CD4-positive, alpha-beta memory T cell (primary cell): Measurements from ENCODE around the gene MAN2A2. TPM values are rescaled to one million over a fixed set of nuclear protein-coding genes. Genes with fewer than 3 reads are reported as not detected.
"Not testable (repeated sequence)": the region's sequence is repeated elsewhere in the genome, so short reads cannot be mapped to it uniquely, and the experiment has no call there.

Source experiments
- CTCF ChIA-PET: fragments of 350-600 bp; sonication (Branson Sonifier 250); formaldehyde crosslinking; loops from one replicate; lab custom pipeline; 2021; ENCODE audit warnings: inconsistent platforms; ENCODE audit not compliant: partially characterized antibody; lab: Charles Lee
- POLR2A ChIA-PET: fragments of 350-600 bp; sonication (Branson Sonifier 250); formaldehyde crosslinking; loops from one replicate; lab custom pipeline; 2021; ENCODE audit not compliant: partially characterized antibody; lab: Charles Lee
- DNase-seq, 5 donors: peaks; one replicate each; pipeline versions ENCODE4 v3.0.0 to v3.0.0-alpha.2; 2020 to 2022; ENCODE audit warnings: mixed read lengths in 1 of 5
- H3K27ac ChIP-seq: one replicate; pipeline ENCODE4 v1.7.0; 2013; ENCODE audit warnings: low read depth, low read length
- H3K27me3 ChIP-seq: 2 replicates; pipeline ENCODE4 v1.7.0; 2013; ENCODE audit warnings: mild to moderate bottlenecking, low read length, moderate library complexity; ENCODE audit not compliant: insufficient read depth
- H3K36me3 ChIP-seq: 2 replicates; pipeline ENCODE4 v1.7.0; 2013; ENCODE audit warnings: mild to moderate bottlenecking, low read length, moderate library complexity; ENCODE audit not compliant: insufficient read depth
- H3K4me1 ChIP-seq: 2 replicates; pipeline ENCODE4 v1.7.0; 2013; ENCODE audit warnings: mild to moderate bottlenecking, low read length, moderate library complexity; ENCODE audit not compliant: insufficient read depth
- H3K4me3 ChIP-seq, 2 donors: one replicate each; pipeline ENCODE4 v1.7.0; 2013; ENCODE audit warnings: low read length in 2 of 2, mild to moderate bottlenecking in 1 of 2
- H3K9me3 ChIP-seq, 2 donors: one replicate each; pipeline ENCODE4 v1.7.0; 2013; ENCODE audit warnings: low read length in 2 of 2, control low read depth in 1 of 2; ENCODE audit not compliant: control insufficient read depth in 1 of 2
- H3K27ac Mint-ChIP-seq, 7 donors: one replicate each; pipeline ENCODE4 v1.8.0; 2020 to 2021; ENCODE audit warnings: mixed read lengths in 7 of 7, mild to moderate bottlenecking in 6 of 7, inconsistent platforms in 3 of 7, moderate library complexity in 3 of 7
- H3K27me3 Mint-ChIP-seq, 2 donors: one replicate each; pipeline ENCODE4 v1.8.0; 2020 to 2021; ENCODE audit warnings: mixed read lengths in 2 of 2
- H3K36me3 Mint-ChIP-seq, 2 donors: one replicate each; pipeline ENCODE4 v1.8.0; 2020 to 2021; ENCODE audit warnings: mixed read lengths in 2 of 2, inconsistent platforms in 1 of 2, mild to moderate bottlenecking in 1 of 2
- H3K4me1 Mint-ChIP-seq, 4 donors: one replicate each; pipeline ENCODE4 v1.8.0; 2020 to 2021; ENCODE audit warnings: mixed read lengths in 4 of 4, mild to moderate bottlenecking in 1 of 4
- H3K4me3 Mint-ChIP-seq, 8 donors: one replicate each; pipeline ENCODE4 v1.8.0; 2020 to 2021; ENCODE audit warnings: mixed read lengths in 8 of 8, mild to moderate bottlenecking in 7 of 8, moderate library complexity in 6 of 8, inconsistent platforms in 3 of 8
- H3K9me3 Mint-ChIP-seq, 8 donors: one replicate each; pipeline ENCODE4 v1.8.0; 2020 to 2021; ENCODE audit warnings: mixed read lengths in 8 of 8, mild to moderate bottlenecking in 5 of 8, inconsistent platforms in 3 of 8, moderate library complexity in 1 of 8
- intact Hi-C: fragments of 100-400 bp; cut with micrococcal nuclease; formaldehyde crosslinking; loops from one replicate; pipeline ENCODE4 v1.15.1; 2023
- polyA plus RNA-seq, 2 donors: library from polyadenylated mRNA; unstranded; fragments of 300-500 nt; fragmentation: Illumina TruSeq; gene quantifications; one replicate each; pipeline ENCODE4 v1.2.3, GENCODE V29; 2021
- total RNA-seq, 2 experiments: library from RNA; stranded (reverse); gene quantifications; one replicate each; pipeline ENCODE4 v1.2.3, GENCODE V29; 2021

The MAN2A2 gene
- total and polyA plus RNA-seq, 4 experiments from 2014 or later = 1.3 to 126 (median 67.4) TPM

DNA sequence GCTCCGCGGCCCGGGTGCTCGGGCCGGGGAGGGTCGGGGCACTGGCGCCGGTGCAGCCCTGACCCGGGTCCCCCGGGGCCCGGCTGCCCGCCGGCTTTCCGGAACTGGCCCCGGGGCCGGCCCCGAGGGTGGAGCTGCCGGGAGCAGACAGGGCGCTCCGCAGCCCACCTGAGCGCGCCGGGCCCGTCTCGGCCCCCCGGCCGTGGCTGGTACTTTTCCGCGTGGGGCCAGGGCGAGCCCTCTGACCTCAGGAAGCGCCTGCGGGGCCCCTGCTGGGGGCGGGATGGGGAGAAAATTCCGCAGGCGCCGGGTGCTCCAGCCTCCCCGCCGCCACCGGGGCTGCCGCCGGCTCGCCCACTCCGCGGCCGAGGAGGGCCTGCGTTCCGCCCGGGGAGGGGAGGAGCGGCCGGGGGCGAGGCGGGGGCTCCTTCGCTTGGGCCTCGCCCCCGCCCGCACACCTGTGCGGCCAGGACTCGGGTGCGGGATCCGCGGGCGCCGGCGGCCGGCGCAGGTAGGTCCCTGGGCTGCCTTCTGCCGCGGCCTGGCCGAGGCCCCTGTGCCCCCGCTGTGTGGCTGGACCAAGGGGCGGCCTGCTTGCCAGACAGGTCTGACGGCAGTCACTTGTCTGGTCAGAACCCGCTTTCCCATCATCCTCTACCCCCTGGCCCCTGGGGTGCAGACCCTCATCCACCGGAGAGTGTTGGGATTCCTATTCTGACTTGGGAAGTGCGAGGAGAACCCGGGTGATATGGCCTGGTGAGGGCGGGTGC, 31.2 kb upstream of the MAN2A2 start:
- no peak for DNase-seq
- Histone ChIP-seq H3K4me3 (peak overlapping the region; percentile 57 to 88), H3K27ac (peak overlapping the region; percentile 60), H3K27me3 (no peaks in the 10 kb centered on the region), H3K36me3 (peaks cover 7% of the 10 kb centered on the region), H3K4me1 (peaks cover 46% of the 10 kb centered on the region), H3K9me3 (no peaks in the 10 kb centered on the region)
- peaks cover 23 to 59% (median 40%) of the 10 kb centered on the region in 4 donors for H3K4me1 Mint-ChIP-seq
- POLR2A ChIA-PET = interaction anchor here (0.6 to 2.2 kb wide), 17 partner anchors 10 to 638 kb away, joined by 3 to 15 read pairs (median 4); partner anchors contain the start of genes BLM, CIB1, FES and GDPGP1
- CTCF ChIA-PET = interaction anchor here (1.0 to 1.7 kb wide), 3 partner anchors 14 to 224 kb away, joined by 3 to 4 read pairs (median 4); partner anchors contain the start of gene HDDC3
- H3K27ac Mint-ChIP-seq = peak overlapping the region; percentile 80 to 94 (median 92)
- intact Hi-C loops = loop anchor here (2.0 kb wide), 2 partner anchors 15 to 155 kb away; partner anchors contain the start of gene BLM
- no peaks in the 10 kb centered on the region for H3K9me3 Mint-ChIP-seq
- H3K36me3 Mint-ChIP-seq = peaks cover 0 to 20% of the 10 kb centered on the region in 2 donors
- no peaks in the 10 kb centered on the region for H3K27me3 Mint-ChIP-seq
- peak overlapping the region; percentile 86 to 89 (median 88) for H3K4me3 Mint-ChIP-seq

DNA sequence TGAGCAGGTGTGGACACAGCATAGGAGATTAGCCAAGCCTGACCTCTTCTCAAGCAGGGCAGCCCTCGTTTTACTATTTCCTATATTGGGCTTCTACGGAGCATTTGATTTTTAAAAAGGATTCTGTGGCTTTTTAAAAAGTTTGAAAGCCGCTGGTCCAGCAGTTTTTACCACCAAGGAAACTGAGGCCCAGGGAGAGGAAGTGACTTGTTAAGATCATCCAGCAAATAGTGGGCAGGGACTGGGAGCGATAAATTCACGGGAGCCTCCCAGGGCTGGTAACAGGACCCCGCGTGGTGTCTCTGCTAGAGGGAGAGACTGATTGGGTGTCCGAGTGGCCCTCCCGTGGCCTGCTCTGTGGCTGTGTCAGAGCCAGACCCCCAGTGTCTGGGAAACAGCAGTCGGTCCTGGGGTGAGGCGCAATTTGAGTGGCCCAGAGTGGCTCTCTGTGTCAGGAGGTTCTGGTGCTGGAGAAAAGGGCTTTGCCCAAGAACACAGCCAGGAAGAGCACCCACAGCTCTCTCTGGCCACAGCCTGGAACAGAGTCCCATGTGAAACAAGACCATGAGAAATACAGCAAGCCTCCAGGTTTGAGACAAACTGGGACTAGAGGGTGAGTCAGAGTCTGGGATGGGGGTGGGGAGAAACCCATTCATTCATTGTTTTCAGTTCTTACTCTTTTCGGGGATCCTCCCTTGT, 30.5 kb upstream of the MAN2A2 start:
- Mint-ChIP-seq H3K27ac (peak overlapping the region; percentile 80 to 94 (median 92)), H3K4me1 (peaks cover 23 to 59% (median 40%) of the 10 kb centered on the region in 4 donors), H3K4me3 (peak overlapping the region; percentile 86 to 89 (median 88)), H3K36me3 (peaks cover 2 to 26% of the 10 kb centered on the region in 2 donors), H3K27me3 (no peaks in the 10 kb centered on the region), H3K9me3 (no peaks in the 10 kb centered on the region)
- POLR2A ChIA-PET = interaction anchor here (1.5 to 2.0 kb wide), 3 partner anchors 30 to 156 kb away, joined by 4 to 12 read pairs (median 12); partner anchors contain the start of genes BLM, MAN2A2 and RCCD1
- H3K4me3 ChIP-seq = peak overlapping the region; percentile 57 to 88
- peaks cover 46% of the 10 kb centered on the region for H3K4me1 ChIP-seq
- H3K27ac ChIP-seq = peak overlapping the region; percentile 60
- peaks cover 14% of the 10 kb centered on the region for H3K36me3 ChIP-seq
- intact Hi-C loops = no loop called here
- no peaks in the 10 kb centered on the region for H3K9me3 ChIP-seq
- peak in 1 of 5 donors; percentile 57 for DNase-seq
- H3K27me3 ChIP-seq = no peaks in the 10 kb centered on the region
- CTCF ChIA-PET = interaction anchor here (0.5 to 2.6 kb wide), 2 partner anchors 11 to 13 kb away, joined by 6 to 19 read pairs; no protein-coding TSS in a partner anchor

DNA sequence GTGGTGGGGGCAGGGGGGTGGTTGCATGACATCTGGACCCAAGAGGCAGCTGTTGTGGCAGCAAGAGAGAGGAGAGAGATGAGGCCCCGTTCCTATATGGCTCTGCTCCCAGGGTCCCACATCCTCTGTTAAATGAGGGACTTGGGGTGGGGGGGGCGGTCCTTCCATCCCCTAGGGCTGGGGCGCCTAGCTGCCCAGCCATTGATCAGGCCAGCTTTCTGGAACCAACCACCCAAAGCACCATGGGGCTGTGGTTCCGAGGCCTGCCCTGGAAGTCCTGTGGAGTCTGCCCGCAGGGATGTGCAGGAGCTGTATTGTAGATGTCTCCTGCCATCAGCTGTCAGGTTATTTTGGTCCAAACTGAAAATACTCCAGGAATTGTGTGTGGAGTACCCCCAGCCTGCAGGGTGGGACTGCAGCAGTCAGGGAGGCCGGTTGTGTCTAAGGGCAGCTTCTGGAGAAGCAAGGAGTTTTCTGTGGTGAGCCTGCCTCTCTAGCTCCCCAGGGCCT, 29.6 kb upstream of the MAN2A2 start:
- peaks cover 23 to 51% (median 39%) of the 10 kb centered on the region in 4 donors for H3K4me1 Mint-ChIP-seq
- H3K36me3 ChIP-seq = peaks cover 21% of the 10 kb centered on the region
- intact Hi-C loops = no loop called here
- H3K27ac Mint-ChIP-seq = peak overlapping the region; percentile 22 to 94 (median 92)
- no peaks in the 10 kb centered on the region for H3K9me3 ChIP-seq
- no peak for DNase-seq
- no peaks in the 10 kb centered on the region for H3K27me3 ChIP-seq
- CTCF ChIA-PET = interaction anchor here (1.3 to 2.6 kb wide), 2 partner anchors 12 to 52 kb away, joined by 3 to 19 read pairs; no protein-coding TSS in a partner anchor
- peak overlapping the region; percentile 86 to 89 (median 88) for H3K4me3 Mint-ChIP-seq
- H3K27me3 Mint-ChIP-seq = no peaks in the 10 kb centered on the region
- H3K36me3 Mint-ChIP-seq = peaks cover 11 to 35% of the 10 kb centered on the region in 2 donors
- POLR2A ChIA-PET = interaction anchor here (0.9 to 2.0 kb wide), 3 partner anchors 8 to 157 kb away, joined by 3 to 12 read pairs (median 12); partner anchors contain the start of genes BLM and MAN2A2
- peak overlapping the region; percentile 60 for H3K27ac ChIP-seq
- H3K9me3 Mint-ChIP-seq = no peaks in the 10 kb centered on the region
- H3K4me3 ChIP-seq = no peak overlapping the region
- H3K4me1 ChIP-seq = peaks cover 46% of the 10 kb centered on the region

DNA sequence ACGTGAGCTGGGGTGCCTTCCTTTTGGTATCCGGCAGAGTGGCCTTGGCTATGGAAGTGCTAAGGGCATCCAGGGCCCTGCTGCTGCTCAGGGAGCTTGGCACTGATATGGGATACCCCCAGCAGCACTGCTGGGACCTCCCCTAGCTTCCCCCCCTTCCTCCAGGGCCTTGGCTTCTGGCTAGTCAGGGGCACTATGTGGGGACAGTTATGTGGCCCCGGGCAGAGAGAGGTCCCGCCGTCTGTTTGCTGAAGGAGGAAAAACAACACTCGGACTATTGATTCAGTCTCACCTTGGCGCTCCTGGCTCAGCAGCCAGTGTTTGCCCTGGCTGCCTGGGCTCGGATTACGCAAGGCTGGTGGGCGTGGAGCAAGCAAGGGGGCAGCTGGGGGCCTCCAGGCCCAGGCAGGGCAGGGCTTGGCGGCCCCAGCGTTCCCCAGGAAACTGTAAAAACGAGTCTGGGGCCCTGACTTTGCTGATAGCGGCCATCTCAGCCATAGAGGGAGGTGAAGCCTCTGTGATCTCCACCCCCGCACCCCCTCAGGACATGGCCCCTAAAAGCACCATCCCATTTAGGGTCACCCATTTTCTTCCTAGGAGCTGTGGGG, 29.0 kb upstream of the MAN2A2 start:
- DNase-seq = no peak
- Histone ChIP-seq H3K27ac (no peak overlapping the region), H3K27me3 (no peaks in the 10 kb centered on the region), H3K4me3 (no peak overlapping the region), H3K9me3 (no peaks in the 10 kb centered on the region), H3K4me1 (peaks cover 44% of the 10 kb centered on the region), H3K36me3 (peaks cover 27% of the 10 kb centered on the region)
- H3K27me3 Mint-ChIP-seq = no peaks in the 10 kb centered on the region
- peak overlapping the region; percentile 8 to 89 (median 87) for H3K4me3 Mint-ChIP-seq
- H3K9me3 Mint-ChIP-seq = no peaks in the 10 kb centered on the region
- CTCF ChIA-PET = interaction anchor here (1.3 to 2.6 kb wide), 2 partner anchors 12 to 52 kb away, joined by 3 to 19 read pairs; no protein-coding TSS in a partner anchor
- intact Hi-C loops = no loop called here
- H3K36me3 Mint-ChIP-seq = peaks cover 13 to 41% of the 10 kb centered on the region in 2 donors
- peaks cover 22 to 46% (median 37%) of the 10 kb centered on the region in 4 donors for H3K4me1 Mint-ChIP-seq
- POLR2A ChIA-PET = interaction anchor here (0.9 to 2.0 kb wide), 3 partner anchors 8 to 157 kb away, joined by 3 to 12 read pairs (median 12); partner anchors contain the start of genes BLM and MAN2A2
- peak overlapping the region in 5 of 7 donors; percentile 37 to 94 (median 57) for H3K27ac Mint-ChIP-seq

DNA sequence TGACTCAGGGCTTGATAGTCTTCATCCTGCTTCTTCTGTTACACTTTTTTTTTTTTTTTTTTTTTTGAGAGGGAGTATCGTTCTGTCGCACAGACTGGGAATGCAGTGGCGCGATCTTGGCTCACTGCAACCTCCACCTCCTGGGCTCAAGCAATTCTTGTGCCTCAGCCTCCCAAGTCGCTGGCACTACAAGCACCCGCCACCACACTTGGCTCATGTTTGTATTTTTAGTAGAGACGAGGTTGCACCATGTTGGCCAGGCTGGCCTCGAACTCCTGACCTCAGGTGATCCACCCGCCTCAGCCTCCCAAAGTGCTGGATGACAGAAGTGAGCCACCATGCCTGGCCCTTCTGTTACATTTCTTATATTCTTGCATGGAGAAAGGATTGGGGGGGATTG, 28.1 kb upstream of the MAN2A2 start:
- H3K9me3 Mint-ChIP-seq, H3K27me3 Mint-ChIP-seq, intact Hi-C loops, H3K4me3 Mint-ChIP-seq, H3K27me3 ChIP-seq, H3K27ac ChIP-seq, H3K4me3 ChIP-seq, POLR2A ChIA-PET, H3K9me3 ChIP-seq, DNase-seq: not testable (repeated sequence)
- H3K4me1 Mint-ChIP-seq = peaks cover 17 to 37% (median 30%) of the 10 kb centered on the region in 4 donors
- H3K27ac Mint-ChIP-seq = peak overlapping the region in 3 of 7 donors; percentile 17 to 94 (median 80)
- peaks cover 33% of the 10 kb centered on the region for H3K36me3 ChIP-seq
- H3K4me1 ChIP-seq = peaks cover 35% of the 10 kb centered on the region
- peaks cover 16 to 48% of the 10 kb centered on the region in 2 donors for H3K36me3 Mint-ChIP-seq
- CTCF ChIA-PET = interaction anchor here (1.3 to 2.6 kb wide), 3 partner anchors 11 to 53 kb away, joined by 3 to 19 read pairs (median 8); no protein-coding TSS in a partner anchor

DNA sequence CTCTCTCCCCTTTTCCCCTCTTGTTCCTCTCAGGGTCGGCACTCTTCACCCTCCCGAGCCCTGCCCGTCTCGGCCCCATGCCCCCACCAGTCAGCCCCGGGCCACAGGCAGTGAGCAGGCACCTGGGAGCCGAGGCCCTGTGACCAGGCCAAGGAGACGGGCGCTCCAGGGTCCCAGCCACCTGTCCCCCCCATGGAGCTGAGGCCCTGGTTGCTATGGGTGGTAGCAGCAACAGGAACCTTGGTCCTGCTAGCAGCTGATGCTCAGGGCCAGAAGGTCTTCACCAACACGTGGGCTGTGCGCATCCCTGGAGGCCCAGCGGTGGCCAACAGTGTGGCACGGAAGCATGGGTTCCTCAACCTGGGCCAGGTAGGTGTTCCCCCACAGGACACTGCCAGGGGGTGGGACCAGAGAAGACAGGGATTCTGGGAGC, 27.5 kb upstream of the MAN2A2 start:
- Histone ChIP-seq H3K9me3 (no peaks in the 10 kb centered on the region), H3K27me3 (no peaks in the 10 kb centered on the region), H3K4me1 (peaks cover 29% of the 10 kb centered on the region), H3K27ac (no peak overlapping the region), H3K4me3 (no peak overlapping the region), H3K36me3 (peaks cover 38% of the 10 kb centered on the region)
- H3K4me3 Mint-ChIP-seq = no peak overlapping the region
- H3K9me3 Mint-ChIP-seq = no peaks in the 10 kb centered on the region
- ChIA-PET POLR2A (no interaction called here), CTCF (interaction anchor here (0.6 to 1.9 kb wide), 2 partner anchors 10 to 207 kb away, joined by 4 to 8 read pairs; no protein-coding TSS in a partner anchor)
- peak overlapping the region in 3 of 7 donors; percentile 17 to 74 (median 22) for H3K27ac Mint-ChIP-seq
- H3K27me3 Mint-ChIP-seq = no peaks in the 10 kb centered on the region
- no peak for DNase-seq
- intact Hi-C loops = no loop called here
- H3K36me3 Mint-ChIP-seq = peaks cover 16 to 50% of the 10 kb centered on the region in 2 donors
- H3K4me1 Mint-ChIP-seq = peaks cover 11 to 31% (median 24%) of the 10 kb centered on the region in 4 donors
